Natural killer cell (primary cell): ENCODE data around the gene ODAD2. TPM values are rescaled to one million over a fixed set of nuclear protein-coding genes. Genes with fewer than 3 reads are reported as not detected.

Source experiments
- ATAC-seq, 3 donors: fragments of 150-1000 bp in 2 of 3; fragments of 200-7000 bp in 1 of 3; cut with Tn5 transposase; 1 replicate in 1 of 3; 2 replicates in 2 of 3; pipeline ENCODE4 v1.10.0; 2021; ENCODE audit warnings: mild to moderate bottlenecking in 2 of 3, moderate library complexity in 2 of 3
- DNase-seq, 2 donors: peaks; one replicate each; pipeline versions ENCODE4 v3.0.0 to v3.0.0-alpha.2; 2013 to 2021; ENCODE audit warnings: mixed read lengths in 1 of 2
- H3K27ac ChIP-seq: one replicate; pipeline ENCODE4 v1.5.1; 2013; ENCODE audit warnings: mild to moderate bottlenecking, low read length
- H3K27me3 ChIP-seq: one replicate; pipeline ENCODE4 v1.6.1; 2013; ENCODE audit warnings: low read length; ENCODE audit not compliant: control insufficient read depth, insufficient read depth
- H3K36me3 ChIP-seq: one replicate; pipeline ENCODE4 v1.6.1; 2013; ENCODE audit warnings: low read length; ENCODE audit not compliant: control insufficient read depth, insufficient read depth
- H3K4me1 ChIP-seq: one replicate; pipeline ENCODE4 v1.6.1; 2013; ENCODE audit warnings: low read length; ENCODE audit not compliant: control insufficient read depth, insufficient read depth
- H3K4me3 ChIP-seq: one replicate; pipeline ENCODE4 v1.5.1; 2013; ENCODE audit warnings: low read length
- H3K9me3 ChIP-seq: one replicate; pipeline ENCODE4 v1.6.1; 2013; ENCODE audit warnings: low read length; ENCODE audit not compliant: control insufficient read depth, insufficient read depth
- H3K27ac Mint-ChIP-seq, 2 donors: one replicate each; pipeline ENCODE4 v1.8.0; 2022; ENCODE audit warnings: mild to moderate bottlenecking in 2 of 2, mixed read lengths in 2 of 2, moderate library complexity in 1 of 2
- H3K27me3 Mint-ChIP-seq, 2 donors: one replicate each; pipeline ENCODE4 v1.8.0; 2022; ENCODE audit warnings: low read depth in 2 of 2, mixed read lengths in 2 of 2
- H3K36me3 Mint-ChIP-seq: one replicate; pipeline ENCODE4 v1.8.0; 2022; ENCODE audit warnings: mixed read lengths
- H3K4me1 Mint-ChIP-seq, 2 donors: one replicate each; pipeline ENCODE4 v1.8.0; 2022; ENCODE audit warnings: mixed read lengths in 2 of 2
- H3K4me3 Mint-ChIP-seq: one replicate; pipeline ENCODE4 v1.8.0; 2022; ENCODE audit warnings: mild to moderate bottlenecking, moderate library complexity, mixed read lengths
- H3K9me3 Mint-ChIP-seq, 2 donors: one replicate each; pipeline ENCODE4 v1.8.0; 2022; ENCODE audit warnings: mixed read lengths in 2 of 2
- WGBS: methylation state at CpG from one replicate; pipeline ENCODE4 v1.1.7; 2013; ENCODE audit warnings: missing lambda C conversion rate; ENCODE audit not compliant: insufficient coverage; 5-methylcytosine and 5-hydroxymethylcytosine counted together
- intact Hi-C: fragments of 100-400 bp; cut with micrococcal nuclease; formaldehyde crosslinking; loops from one replicate; pipeline ENCODE4 v1.14.2; 2022
- total RNA-seq, 4 donors: library from RNA; stranded (reverse); fragments of 120-200 nt in 1 of 4; gene quantifications; one replicate each; pipeline versions ENCODE4 v1.2.3 to v1.2.4, GENCODE V29; 2013 to 2022
- TF ChIP-seq, protein P1 (sequence below): fragments of 200-600 bp; IDR thresholded peaks from one replicate; pipeline ENCODE4 v1.8.0; 2022; ENCODE audit warnings: antibody characterized with exemption

Gene ODAD2
- total RNA-seq, 3 donors from 2014 or later (not counting 1 experiment from before 2014, with no cell fraction given), result not detected

DNA sequence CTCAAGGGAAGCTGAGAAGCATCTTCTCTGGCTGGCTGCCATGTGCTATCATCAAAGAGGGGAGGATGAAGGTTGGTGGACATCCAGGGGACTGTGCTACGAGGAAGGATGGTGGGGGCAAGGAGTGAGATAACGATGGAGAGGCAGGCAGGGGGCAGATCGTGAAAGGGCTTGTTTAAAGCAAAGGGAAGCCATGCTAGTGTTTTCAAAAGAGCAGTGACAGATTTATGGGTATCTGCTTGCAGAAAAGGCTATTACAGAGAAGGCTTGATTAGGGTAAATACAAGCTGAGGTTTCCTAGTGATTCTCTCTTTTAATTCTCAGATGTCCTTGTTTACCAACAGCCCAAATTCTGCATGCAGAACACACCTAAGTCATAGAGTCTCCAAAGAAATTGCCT, 164.4 kb downstream of the ODAD2 start:
- Histone ChIP-seq H3K9me3 (no peaks in the 10 kb centered on the region), H3K36me3 (no peaks in the 10 kb centered on the region), H3K4me1 (no peaks in the 10 kb centered on the region), H3K27ac (no peak overlapping the region), H3K27me3 (no peaks in the 10 kb centered on the region), H3K4me3 (no peak overlapping the region)
- Mint-ChIP-seq H3K27ac (no peak overlapping the region), H3K27me3 (peaks cover 6 to 7% of the 10 kb centered on the region in 2 donors), H3K4me3 (no peak overlapping the region), H3K9me3 (no peaks in the 10 kb centered on the region), H3K36me3 (no peaks in the 10 kb centered on the region), H3K4me1 (no peaks in the 10 kb centered on the region)
- intact Hi-C loops, result no loop called here
- DNase-seq (no peak), ATAC-seq (no peak)
- WGBS, result 86% methylated on average over 3 of the region's 3 CpGs
- TF ChIP-seq, protein P1, sequence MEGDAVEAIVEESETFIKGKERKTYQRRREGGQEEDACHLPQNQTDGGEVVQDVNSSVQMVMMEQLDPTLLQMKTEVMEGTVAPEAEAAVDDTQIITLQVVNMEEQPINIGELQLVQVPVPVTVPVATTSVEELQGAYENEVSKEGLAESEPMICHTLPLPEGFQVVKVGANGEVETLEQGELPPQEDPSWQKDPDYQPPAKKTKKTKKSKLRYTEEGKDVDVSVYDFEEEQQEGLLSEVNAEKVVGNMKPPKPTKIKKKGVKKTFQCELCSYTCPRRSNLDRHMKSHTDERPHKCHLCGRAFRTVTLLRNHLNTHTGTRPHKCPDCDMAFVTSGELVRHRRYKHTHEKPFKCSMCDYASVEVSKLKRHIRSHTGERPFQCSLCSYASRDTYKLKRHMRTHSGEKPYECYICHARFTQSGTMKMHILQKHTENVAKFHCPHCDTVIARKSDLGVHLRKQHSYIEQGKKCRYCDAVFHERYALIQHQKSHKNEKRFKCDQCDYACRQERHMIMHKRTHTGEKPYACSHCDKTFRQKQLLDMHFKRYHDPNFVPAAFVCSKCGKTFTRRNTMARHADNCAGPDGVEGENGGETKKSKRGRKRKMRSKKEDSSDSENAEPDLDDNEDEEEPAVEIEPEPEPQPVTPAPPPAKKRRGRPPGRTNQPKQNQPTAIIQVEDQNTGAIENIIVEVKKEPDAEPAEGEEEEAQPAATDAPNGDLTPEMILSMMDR, result no peak

DNA sequence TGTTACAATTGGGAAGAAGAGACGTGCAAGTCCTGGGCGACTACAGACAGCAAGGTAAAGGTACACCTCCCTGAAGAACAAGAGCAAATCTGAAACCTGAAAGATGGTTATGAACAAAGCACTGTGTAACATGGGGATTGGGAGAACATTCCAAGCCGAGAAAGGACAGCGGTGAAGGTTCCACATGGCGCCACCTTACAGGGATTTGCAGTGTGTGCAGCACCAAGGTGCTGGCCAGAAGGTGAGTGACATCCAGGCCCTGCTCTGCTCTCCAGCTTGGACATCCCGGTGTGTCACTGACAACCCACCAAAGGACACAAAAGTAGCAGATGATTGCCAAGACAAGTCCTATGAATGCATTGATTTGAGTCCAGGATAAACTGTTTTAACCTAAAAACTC, 165.1 kb downstream of the ODAD2 start:
- no peaks in the 10 kb centered on the region for H3K9me3 Mint-ChIP-seq
- Histone ChIP-seq H3K27ac (no peak overlapping the region), H3K4me1 (no peaks in the 10 kb centered on the region), H3K9me3 (no peaks in the 10 kb centered on the region), H3K4me3 (no peak overlapping the region), H3K36me3 (no peaks in the 10 kb centered on the region), H3K27me3 (no peaks in the 10 kb centered on the region)
- no peak overlapping the region for H3K4me3 Mint-ChIP-seq
- no peak overlapping the region for H3K27ac Mint-ChIP-seq
- WGBS, result 86% methylated on average over 6 of the region's 6 CpGs
- H3K36me3 Mint-ChIP-seq, result no peaks in the 10 kb centered on the region
- intact Hi-C loops, result no loop called here
- no peaks in the 10 kb centered on the region for H3K4me1 Mint-ChIP-seq
- no peak for DNase-seq
- TF ChIP-seq, protein P1, result no peak
- ATAC-seq, result no peak
- H3K27me3 Mint-ChIP-seq, result peaks cover 6 to 7% of the 10 kb centered on the region in 2 donors

GRCh38 chr10:27832826-27833225, 166.1 kb downstream of the ODAD2 start:
- ATAC-seq (no peak), DNase-seq (no peak)
- TF ChIP-seq, protein P1, result no peak
- Histone ChIP-seq H3K27me3 (no peaks in the 10 kb centered on the region), H3K9me3 (no peaks in the 10 kb centered on the region), H3K4me3 (no peak overlapping the region), H3K36me3 (no peaks in the 10 kb centered on the region), H3K27ac (no peak overlapping the region), H3K4me1 (no peaks in the 10 kb centered on the region)
- Mint-ChIP-seq H3K4me3 (no peak overlapping the region), H3K27me3 (peaks cover 6 to 7% of the 10 kb centered on the region in 2 donors), H3K9me3 (no peaks in the 10 kb centered on the region), H3K36me3 (no peaks in the 10 kb centered on the region), H3K4me1 (no peaks in the 10 kb centered on the region), H3K27ac (no peak overlapping the region)
- WGBS, result 54% methylated on average over 2 of the region's 3 CpGs
- intact Hi-C loops, result no loop called here

GRCh38 chr10:27826369-27826768, 172.5 kb downstream of the ODAD2 start:
- DNase-seq (no peak), ATAC-seq (no peak)
- Histone ChIP-seq H3K27me3 (no peaks in the 10 kb centered on the region), H3K4me1 (no peaks in the 10 kb centered on the region), H3K4me3 (no peak overlapping the region), H3K9me3 (no peaks in the 10 kb centered on the region), H3K36me3 (no peaks in the 10 kb centered on the region), H3K27ac (no peak overlapping the region)
- no peak overlapping the region for H3K4me3 Mint-ChIP-seq
- no peaks in the 10 kb centered on the region for H3K9me3 Mint-ChIP-seq
- 86% methylated on average over 8 of the region's 9 CpGs for WGBS
- H3K36me3 Mint-ChIP-seq, result no peaks in the 10 kb centered on the region
- intact Hi-C loops, result no loop called here
- no peaks in the 10 kb centered on the region for H3K4me1 Mint-ChIP-seq
- no peak overlapping the region for H3K27ac Mint-ChIP-seq
- TF ChIP-seq, protein P1, result no peak
- H3K27me3 Mint-ChIP-seq, result peaks cover 2 to 5% of the 10 kb centered on the region in 2 donors
